Measurements from ENCODE around the gene ATPAF2.

Gene ATPAF2

GRCh38 chr17:17994271-17995069 is 44.5 kb downstream of the ATPAF2 start:
- peak; percentile 40 for TF ChIP-seq CTCF (IDR thresholded peaks at IDR 0.05; ENCODE audit: low read depth, low read length, missing control alignments)
- no peak for DNase-seq (ENCODE audit: low read depth)
- H3K4me3 ChIP-seq (ENCODE audit: low read depth, low read length), result no peak overlapping the region

- H3K4me3 ChIP-seq (ENCODE audit: low read depth, low read length), result no peak overlapping the region
- TF ChIP-seq CTCF (IDR thresholded peaks at IDR 0.05; ENCODE audit: low read depth, low read length, missing control alignments), result no peak
- no peak for DNase-seq (ENCODE audit: low read depth)
Measured at GRCh38 chr17:17993852-17994251, 45.1 kb downstream of the ATPAF2 start.

- no peak for DNase-seq (ENCODE audit: low read depth)
Measured at GRCh38 chr17:17993366-17993765, 45.6 kb downstream of the ATPAF2 start.

GRCh38 chr17:17990282-17990681 is 48.7 kb downstream of the ATPAF2 start:
- TF ChIP-seq CTCF (IDR thresholded peaks at IDR 0.05; ENCODE audit: low read depth, low read length, missing control alignments), result no peak
- DNase-seq (ENCODE audit: low read depth), result no peak
- no peak overlapping the region for H3K4me3 ChIP-seq (ENCODE audit: low read depth, low read length)

More at GRCh38 chr17:17993366-17993765, 45.6 kb downstream of the ATPAF2 start:
- no peak overlapping the region for H3K4me3 ChIP-seq (ENCODE audit: low read depth, low read length)
- no peak for TF ChIP-seq CTCF (IDR thresholded peaks at IDR 0.05; ENCODE audit: low read depth, low read length, missing control alignments)

- no peak for TF ChIP-seq CTCF (IDR thresholded peaks at IDR 0.05; ENCODE audit: low read depth, low read length, missing control alignments)
- no peak overlapping the region for H3K4me3 ChIP-seq (ENCODE audit: low read depth, low read length)
- DNase-seq (ENCODE audit: low read depth), result no peak
Measured at GRCh38 chr17:17989618-17990017, 49.4 kb downstream of the ATPAF2 start.

GRCh38 chr17:17989081-17989480 is 49.9 kb downstream of the ATPAF2 start:
- no peak for DNase-seq (ENCODE audit: low read depth)
- H3K4me3 ChIP-seq (ENCODE audit: low read depth, low read length), result no peak overlapping the region
- TF ChIP-seq CTCF (IDR thresholded peaks at IDR 0.05; ENCODE audit: low read depth, low read length, missing control alignments), result no peak

- DNase-seq (ENCODE audit: low read depth), result no peak
- no peak overlapping the region for H3K4me3 ChIP-seq (ENCODE audit: low read depth, low read length)
Measured at GRCh38 chr17:17988427-17988945, 50.5 kb downstream of the ATPAF2 start.

More at GRCh38 chr17:17988427-17988945, 50.5 kb downstream of the ATPAF2 start:
- TF ChIP-seq CTCF (IDR thresholded peaks at IDR 0.05; ENCODE audit: low read depth, low read length, missing control alignments), result no peak
